Osteocyte (in vitro differentiated cells): ENCODE data around the gene PTGDS. TPM values are rescaled to one million over a fixed set of nuclear protein-coding genes. Genes with fewer than 3 reads are reported as not detected.

ENCODE experiments used
- DNase-seq: peaks from one replicate; pipeline ENCODE4 v3.0.0; 2021; ENCODE audit warnings: mixed read lengths; ENCODE audit not compliant: unreplicated experiment; ENCODE audit errors: extremely low spot score
- H3K27ac Mint-ChIP-seq: one replicate; pipeline ENCODE4 v1.8.0; 2021; ENCODE audit warnings: mild to moderate bottlenecking, mixed read lengths; ENCODE audit not compliant: unreplicated experiment
- H3K27me3 Mint-ChIP-seq: one replicate; pipeline ENCODE4 v1.8.0; 2021; ENCODE audit warnings: mixed read lengths; ENCODE audit not compliant: unreplicated experiment
- H3K36me3 Mint-ChIP-seq: one replicate; pipeline ENCODE4 v1.8.0; 2021; ENCODE audit warnings: mixed read lengths; ENCODE audit not compliant: unreplicated experiment
- H3K4me1 Mint-ChIP-seq: one replicate; pipeline ENCODE4 v1.8.0; 2021; ENCODE audit warnings: mixed read lengths; ENCODE audit not compliant: unreplicated experiment
- H3K4me3 Mint-ChIP-seq: one replicate; pipeline ENCODE4 v1.8.0; 2021; ENCODE audit warnings: mild to moderate bottlenecking, moderate library complexity, mixed read lengths; ENCODE audit not compliant: unreplicated experiment
- H3K9me3 Mint-ChIP-seq: one replicate; pipeline ENCODE4 v1.8.0; 2021; ENCODE audit warnings: mixed read lengths; ENCODE audit not compliant: unreplicated experiment
- CTCF ChIP-seq: fragments of 200-600 bp; sonication (generic); IDR thresholded peaks from 2 replicates; pipeline ENCODE4 v1.5.0; 2021; ENCODE audit warnings: antibody characterized with exemption, mild to moderate bottlenecking, moderate library complexity
- total RNA-seq: library from RNA; stranded (reverse); gene quantifications from 2 replicates; pipeline ENCODE4 v1.2.1, GENCODE V29; 2021

Gene PTGDS
- total RNA-seq, 1 donor from 2014 or later = 123 TPM

- Mint-ChIP-seq H3K27ac (no peak overlapping the region), H3K4me3 (no peak overlapping the region), H3K9me3 (no peaks in the 10 kb centered on the region), H3K4me1 (peaks cover 3% of the 10 kb centered on the region), H3K27me3 (no peaks in the 10 kb centered on the region), H3K36me3 (peaks cover 20% of the 10 kb centered on the region)
- no peak for DNase-seq
- no peak for TF ChIP-seq CTCF
These were observed 36.6 kb upstream of the PTGDS start for GRCh38 chr9:136940526-136941230.

- Mint-ChIP-seq H3K4me1 (peaks cover 3% of the 10 kb centered on the region), H3K9me3 (no peaks in the 10 kb centered on the region), H3K27ac (no peak overlapping the region), H3K36me3 (peaks cover 20% of the 10 kb centered on the region), H3K27me3 (no peaks in the 10 kb centered on the region), H3K4me3 (no peak overlapping the region)
- TF ChIP-seq CTCF = no peak
- DNase-seq = no peak
These were observed 35.8 kb upstream of the PTGDS start for GRCh38 chr9:136941231-136942111.

- H3K9me3 Mint-ChIP-seq = no peaks in the 10 kb centered on the region
- no peak overlapping the region for H3K27ac Mint-ChIP-seq
- peaks cover 3% of the 10 kb centered on the region for H3K4me1 Mint-ChIP-seq
- H3K27me3 Mint-ChIP-seq = no peaks in the 10 kb centered on the region
- peak overlapping the region; percentile 72 for H3K4me3 Mint-ChIP-seq
- TF ChIP-seq CTCF = no peak
- H3K36me3 Mint-ChIP-seq = peaks cover 17% of the 10 kb centered on the region
- DNase-seq = peak; percentile 83
These were observed 35.0 kb upstream of the PTGDS start for GRCh38 chr9:136942112-136942880.

GRCh38 chr9:136942881-136943230 lies 34.4 kb upstream of the PTGDS start:
- no peak for TF ChIP-seq CTCF
- Mint-ChIP-seq H3K9me3 (no peaks in the 10 kb centered on the region), H3K27ac (no peak overlapping the region), H3K4me1 (peaks cover 3% of the 10 kb centered on the region), H3K36me3 (peaks cover 12% of the 10 kb centered on the region), H3K27me3 (no peaks in the 10 kb centered on the region), H3K4me3 (peak overlapping the region; percentile 72)
- DNase-seq = peak; percentile 80
